ENCODE results near the gene ACKR3. TPM values are rescaled to one million over a fixed set of nuclear protein-coding genes. Genes with fewer than 3 reads are reported as not detected.

The ACKR3 gene
- total RNA-seq, 6 experiments from 2014 or later: 0.66 to 57.0 (median 4.7) TPM

DNA sequence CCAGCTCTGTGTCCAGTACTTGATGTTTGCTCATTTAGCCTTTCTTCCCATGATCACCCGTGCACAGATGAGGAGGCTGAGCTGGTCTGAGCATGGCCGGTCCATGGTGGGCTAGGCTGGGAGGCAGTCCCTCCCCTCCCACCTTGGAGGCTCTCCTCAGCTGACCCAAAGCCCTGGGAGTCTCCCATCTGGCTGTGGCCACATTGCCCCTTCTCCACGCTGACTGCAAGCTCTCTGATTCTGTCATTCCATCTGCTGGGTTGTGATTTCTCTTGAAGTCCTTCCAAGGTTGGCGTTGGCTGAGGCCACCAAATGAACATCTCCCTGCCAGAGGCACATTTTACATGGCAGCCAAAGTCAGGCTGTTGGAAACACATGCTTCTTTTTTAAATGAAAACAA lies 44.0 kb downstream of the ACKR3 start:
- no peak for DNase-seq
- ATAC-seq: no peak
- H3K27me3 ChIP-seq: no peaks in the 10 kb centered on the region
- TF ChIP-seq, protein P1, sequence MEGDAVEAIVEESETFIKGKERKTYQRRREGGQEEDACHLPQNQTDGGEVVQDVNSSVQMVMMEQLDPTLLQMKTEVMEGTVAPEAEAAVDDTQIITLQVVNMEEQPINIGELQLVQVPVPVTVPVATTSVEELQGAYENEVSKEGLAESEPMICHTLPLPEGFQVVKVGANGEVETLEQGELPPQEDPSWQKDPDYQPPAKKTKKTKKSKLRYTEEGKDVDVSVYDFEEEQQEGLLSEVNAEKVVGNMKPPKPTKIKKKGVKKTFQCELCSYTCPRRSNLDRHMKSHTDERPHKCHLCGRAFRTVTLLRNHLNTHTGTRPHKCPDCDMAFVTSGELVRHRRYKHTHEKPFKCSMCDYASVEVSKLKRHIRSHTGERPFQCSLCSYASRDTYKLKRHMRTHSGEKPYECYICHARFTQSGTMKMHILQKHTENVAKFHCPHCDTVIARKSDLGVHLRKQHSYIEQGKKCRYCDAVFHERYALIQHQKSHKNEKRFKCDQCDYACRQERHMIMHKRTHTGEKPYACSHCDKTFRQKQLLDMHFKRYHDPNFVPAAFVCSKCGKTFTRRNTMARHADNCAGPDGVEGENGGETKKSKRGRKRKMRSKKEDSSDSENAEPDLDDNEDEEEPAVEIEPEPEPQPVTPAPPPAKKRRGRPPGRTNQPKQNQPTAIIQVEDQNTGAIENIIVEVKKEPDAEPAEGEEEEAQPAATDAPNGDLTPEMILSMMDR (IDR thresholded peaks at IDR 0.05): no peak
- no peak for TF ChIP-seq POLR2A (IDR thresholded peaks at IDR 0.05)
- no peak overlapping the region for H3K4me3 ChIP-seq
- 71% methylated on average over 1 of the region's 4 CpGs for WGBS (ENCODE audit: insufficient coverage, low coverage, low lambda C conversion rate, missing lambda C conversion rate)
- no peaks in the 10 kb centered on the region for H3K36me3 ChIP-seq
- no peaks in the 10 kb centered on the region for H3K4me1 ChIP-seq
- no peak overlapping the region for H3K27ac ChIP-seq
- no peaks in the 10 kb centered on the region for H3K9me3 ChIP-seq
- intact Hi-C loops (cut with DNase I): no loop called here

DNA sequence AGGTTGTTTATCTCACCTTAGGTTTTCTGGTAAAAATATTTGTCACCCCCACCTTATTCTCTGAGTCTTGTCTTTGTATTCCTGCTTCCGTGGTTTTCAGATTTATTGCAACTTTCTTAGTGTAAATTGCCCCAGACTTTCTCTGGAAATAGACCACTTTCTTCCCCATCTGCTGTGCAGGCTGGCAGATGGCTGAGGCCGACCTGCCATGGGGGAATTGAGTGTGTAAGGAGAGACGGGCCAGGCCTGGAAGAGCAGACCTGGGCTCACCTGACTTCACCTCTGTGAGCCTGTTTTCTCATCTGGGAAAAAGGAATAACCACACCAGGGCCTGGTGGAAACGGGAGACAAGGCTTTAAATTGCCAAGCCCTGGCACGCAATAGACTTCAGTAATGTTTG lies 44.9 kb downstream of the ACKR3 start:
- no peak for TF ChIP-seq POLR2A (IDR thresholded peaks at IDR 0.05)
- TF ChIP-seq, protein P1 (IDR thresholded peaks at IDR 0.05): no peak
- intact Hi-C loops (cut with DNase I): no loop called here
- DNase-seq (no peak), ATAC-seq (no peak)
- 65% methylated on average over 3 of the region's 5 CpGs for WGBS (ENCODE audit: insufficient coverage, low coverage, low lambda C conversion rate, missing lambda C conversion rate)
- Histone ChIP-seq H3K36me3 (no peaks in the 10 kb centered on the region), H3K27ac (no peak overlapping the region), H3K27me3 (no peaks in the 10 kb centered on the region), H3K9me3 (no peaks in the 10 kb centered on the region), H3K4me3 (no peak overlapping the region), H3K4me1 (no peaks in the 10 kb centered on the region)

DNA sequence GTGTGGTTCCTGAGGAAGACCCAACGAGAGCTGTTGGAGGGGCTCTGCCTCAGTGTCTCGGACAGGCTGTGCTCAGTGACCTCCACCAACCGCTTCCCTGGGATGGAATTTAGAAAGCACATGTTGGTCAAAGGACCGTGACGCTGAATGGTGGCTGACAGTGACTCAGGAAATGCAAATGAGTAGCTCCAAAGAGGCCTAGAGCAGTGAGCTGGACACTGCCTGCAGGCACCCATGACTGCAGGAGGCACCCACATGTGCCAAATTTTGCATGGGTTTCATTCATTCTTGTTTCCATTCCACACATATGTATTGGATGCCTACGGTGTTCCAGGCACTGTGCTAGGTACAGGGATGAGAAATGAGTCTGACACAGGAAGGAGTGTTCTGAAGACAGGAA lies 46.4 kb downstream of the ACKR3 start:
- intact Hi-C loops (cut with DNase I): no loop called here
- TF ChIP-seq, protein P1 (IDR thresholded peaks at IDR 0.05): no peak
- TF ChIP-seq POLR2A (IDR thresholded peaks at IDR 0.05): no peak
- ATAC-seq (no peak), DNase-seq (no peak)
- H3K4me1 ChIP-seq: no peaks in the 10 kb centered on the region
- H3K27ac ChIP-seq: no peak overlapping the region
- H3K4me3 ChIP-seq: no peak overlapping the region
- WGBS (ENCODE audit: insufficient coverage, low coverage, low lambda C conversion rate, missing lambda C conversion rate): 75% methylated on average over 2 of the region's 6 CpGs
- no peaks in the 10 kb centered on the region for H3K36me3 ChIP-seq
- H3K9me3 ChIP-seq: no peaks in the 10 kb centered on the region
- no peaks in the 10 kb centered on the region for H3K27me3 ChIP-seq

DNA sequence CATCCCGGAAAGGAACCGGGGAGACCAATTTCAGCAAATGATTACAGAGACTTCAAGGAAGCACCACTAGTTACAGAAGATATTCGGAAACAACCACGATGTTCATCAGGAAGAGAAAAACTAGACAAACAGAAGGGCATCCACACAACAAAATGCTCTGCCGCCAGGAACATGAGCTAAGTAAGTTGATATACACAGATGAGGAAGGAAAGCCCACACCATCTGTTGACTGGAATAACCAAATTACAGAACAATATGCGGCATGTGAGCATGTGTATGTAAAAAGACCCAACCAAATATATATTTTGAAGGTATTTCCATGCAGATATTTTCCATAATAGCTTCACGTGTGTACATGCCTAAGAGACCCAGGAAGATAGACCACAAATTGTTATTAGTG lies 47.0 kb downstream of the ACKR3 start:
- Histone ChIP-seq H3K9me3 (no peaks in the 10 kb centered on the region), H3K4me3 (no peak overlapping the region), H3K27me3 (no peaks in the 10 kb centered on the region), H3K27ac (no peak overlapping the region), H3K4me1 (no peaks in the 10 kb centered on the region), H3K36me3 (no peaks in the 10 kb centered on the region)
- ATAC-seq: no peak
- WGBS (ENCODE audit: insufficient coverage, low coverage, low lambda C conversion rate, missing lambda C conversion rate): 88% methylated on average over 7 of the region's 7 CpGs
- TF ChIP-seq, protein P1 (IDR thresholded peaks at IDR 0.05): no peak
- no peak for TF ChIP-seq POLR2A (IDR thresholded peaks at IDR 0.05)
- intact Hi-C loops (cut with DNase I): no loop called here
- no peak for DNase-seq

DNA sequence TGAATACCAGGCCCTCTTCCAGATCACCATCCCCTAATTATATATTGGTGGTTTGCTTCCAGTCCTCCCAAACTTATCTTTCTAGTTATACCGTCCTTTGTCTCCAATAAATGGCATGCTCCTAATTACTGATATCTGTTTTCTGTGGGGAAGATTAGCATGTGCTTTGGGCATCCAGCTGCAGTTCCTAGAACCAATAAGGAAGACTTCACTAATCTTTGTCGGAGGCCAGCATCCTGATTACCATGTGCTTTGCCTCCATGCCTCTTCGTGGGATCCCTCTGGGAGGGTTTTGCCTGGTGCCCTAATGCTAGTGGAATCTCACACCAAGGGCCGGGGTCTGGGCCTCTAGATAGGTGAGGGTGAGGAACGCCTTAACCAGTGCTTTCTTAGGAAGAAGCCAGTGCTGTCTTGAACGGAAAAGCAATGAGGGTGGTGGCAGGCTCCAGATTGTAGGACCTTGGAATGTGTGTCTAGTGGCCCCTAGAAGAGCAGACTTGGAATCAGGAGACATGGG lies 47.7 kb downstream of the ACKR3 start:
- no peaks in the 10 kb centered on the region for H3K27me3 ChIP-seq
- H3K27ac ChIP-seq: no peak overlapping the region
- ATAC-seq (no peak), DNase-seq (no peak)
- H3K36me3 ChIP-seq: no peaks in the 10 kb centered on the region
- no peak for TF ChIP-seq POLR2A (IDR thresholded peaks at IDR 0.05)
- TF ChIP-seq, protein P1 (IDR thresholded peaks at IDR 0.05): no peak
- WGBS (ENCODE audit: insufficient coverage, low coverage, low lambda C conversion rate, missing lambda C conversion rate): 90% methylated on average over 6 of the region's 6 CpGs
- no peaks in the 10 kb centered on the region for H3K4me1 ChIP-seq
- intact Hi-C loops (cut with DNase I): no loop called here
- no peak overlapping the region for H3K4me3 ChIP-seq
- no peaks in the 10 kb centered on the region for H3K9me3 ChIP-seq
